GM10266 (cell line): ENCODE results near the gene CAMK1D.

Source experiments
- DNase-seq: peaks from one replicate; pipeline ENCODE4 v3.0.0; 2012; ENCODE audit errors: extremely low spot score
- TF ChIP-seq, protein P1 (sequence below): IDR thresholded peaks from 2 replicates; pipeline ENCODE4 v1.5.1; 2012; ENCODE audit warnings: mild to moderate bottlenecking, low read depth; ENCODE audit not compliant: control insufficient read depth, insufficient read depth; ENCODE audit errors: missing control alignments

Gene CAMK1D

DNA sequence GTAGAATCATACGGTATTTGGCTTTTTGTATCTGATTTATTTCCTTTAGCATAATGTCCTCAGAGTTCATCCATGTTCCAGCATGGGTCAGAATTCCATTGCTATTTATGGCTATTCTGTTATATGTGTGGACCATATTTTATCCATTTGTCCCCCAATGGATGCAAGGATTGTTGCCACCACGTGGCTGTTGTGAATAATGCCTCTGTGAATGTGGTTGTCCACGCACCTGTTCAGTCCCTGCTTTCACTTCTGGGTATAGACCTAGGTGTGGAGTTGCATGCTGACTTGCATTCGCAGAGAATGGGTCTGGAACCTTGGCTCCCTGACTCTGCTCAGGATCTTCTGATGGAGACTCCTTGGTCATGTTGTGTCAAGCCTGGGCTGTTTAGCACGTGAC, 199.9 kb downstream of the CAMK1D start:
- TF ChIP-seq, protein P1, sequence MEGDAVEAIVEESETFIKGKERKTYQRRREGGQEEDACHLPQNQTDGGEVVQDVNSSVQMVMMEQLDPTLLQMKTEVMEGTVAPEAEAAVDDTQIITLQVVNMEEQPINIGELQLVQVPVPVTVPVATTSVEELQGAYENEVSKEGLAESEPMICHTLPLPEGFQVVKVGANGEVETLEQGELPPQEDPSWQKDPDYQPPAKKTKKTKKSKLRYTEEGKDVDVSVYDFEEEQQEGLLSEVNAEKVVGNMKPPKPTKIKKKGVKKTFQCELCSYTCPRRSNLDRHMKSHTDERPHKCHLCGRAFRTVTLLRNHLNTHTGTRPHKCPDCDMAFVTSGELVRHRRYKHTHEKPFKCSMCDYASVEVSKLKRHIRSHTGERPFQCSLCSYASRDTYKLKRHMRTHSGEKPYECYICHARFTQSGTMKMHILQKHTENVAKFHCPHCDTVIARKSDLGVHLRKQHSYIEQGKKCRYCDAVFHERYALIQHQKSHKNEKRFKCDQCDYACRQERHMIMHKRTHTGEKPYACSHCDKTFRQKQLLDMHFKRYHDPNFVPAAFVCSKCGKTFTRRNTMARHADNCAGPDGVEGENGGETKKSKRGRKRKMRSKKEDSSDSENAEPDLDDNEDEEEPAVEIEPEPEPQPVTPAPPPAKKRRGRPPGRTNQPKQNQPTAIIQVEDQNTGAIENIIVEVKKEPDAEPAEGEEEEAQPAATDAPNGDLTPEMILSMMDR = no peak
- no peak for DNase-seq

DNA sequence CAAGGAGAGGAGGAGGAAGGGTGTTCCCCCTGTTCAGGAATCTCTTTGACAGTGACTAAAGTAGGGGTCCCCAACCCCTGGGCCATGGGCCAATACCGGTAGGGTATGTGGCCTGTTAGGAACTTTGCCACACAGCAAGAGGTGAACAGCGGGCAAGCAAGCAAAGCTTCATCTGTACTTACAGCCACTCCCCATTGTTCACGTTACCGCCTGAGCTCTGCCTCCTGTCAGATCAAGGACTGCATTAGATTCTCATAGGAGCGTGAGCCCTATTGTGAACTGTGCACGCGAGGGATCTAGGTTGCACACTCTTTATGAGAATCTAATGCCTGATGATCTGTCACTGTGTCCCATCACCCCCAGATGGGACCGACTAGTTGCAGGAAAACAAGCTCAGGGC, 201.6 kb downstream of the CAMK1D start:
- TF ChIP-seq, protein P1 = no peak
- no peak for DNase-seq

DNA sequence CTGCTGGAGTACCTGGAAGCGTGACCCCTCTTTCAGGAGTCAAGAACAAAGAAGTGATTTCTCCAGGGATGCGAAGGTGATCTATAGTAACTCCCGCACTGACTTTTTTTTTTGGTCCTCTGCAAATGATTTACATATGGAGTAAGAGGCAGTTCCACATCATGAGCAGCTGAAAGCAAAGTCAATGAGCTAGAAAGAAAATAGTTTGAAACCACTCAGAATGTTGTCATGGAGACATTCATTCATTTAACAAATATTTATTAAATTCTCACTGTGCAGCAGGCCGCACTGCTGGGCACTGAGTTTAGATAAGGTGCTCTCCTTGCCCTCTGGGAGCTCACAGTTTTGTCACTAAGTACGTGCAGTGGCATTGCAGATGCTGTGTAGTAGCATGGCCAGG, 206.7 kb downstream of the CAMK1D start:
- DNase-seq = no peak
- TF ChIP-seq, protein P1 = no peak

DNA sequence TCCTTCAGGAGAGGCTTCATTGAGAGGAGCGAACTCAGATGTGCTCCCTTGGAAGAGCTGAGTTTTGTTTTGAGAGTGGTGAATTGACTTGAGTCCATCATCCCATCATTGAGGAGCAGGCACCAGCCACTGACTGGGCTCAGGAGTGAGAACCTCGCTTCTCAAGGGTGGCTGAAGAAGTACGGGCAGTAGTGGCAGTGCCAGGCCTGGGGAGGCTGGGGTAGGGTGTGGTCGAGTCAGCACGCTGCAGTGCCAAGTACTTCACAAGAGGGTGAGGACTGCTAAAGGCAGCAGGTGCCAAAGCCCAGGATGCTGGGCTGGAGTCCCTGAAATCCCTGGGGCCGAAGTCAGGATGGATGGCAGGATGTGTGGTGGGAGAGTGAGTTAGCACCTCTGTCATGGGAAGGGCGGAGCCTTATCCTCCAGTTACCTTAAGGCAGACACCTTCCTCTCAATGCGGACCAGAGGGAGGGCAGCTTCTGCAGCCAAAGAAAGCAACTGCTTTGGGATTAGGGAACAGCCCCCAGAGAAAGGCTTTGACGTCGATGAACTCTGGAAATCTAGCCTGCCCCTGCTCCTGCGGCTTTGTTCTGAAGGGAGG, 210.3 kb downstream of the CAMK1D start:
- no peak for DNase-seq
- TF ChIP-seq, protein P1 = no peak

DNA sequence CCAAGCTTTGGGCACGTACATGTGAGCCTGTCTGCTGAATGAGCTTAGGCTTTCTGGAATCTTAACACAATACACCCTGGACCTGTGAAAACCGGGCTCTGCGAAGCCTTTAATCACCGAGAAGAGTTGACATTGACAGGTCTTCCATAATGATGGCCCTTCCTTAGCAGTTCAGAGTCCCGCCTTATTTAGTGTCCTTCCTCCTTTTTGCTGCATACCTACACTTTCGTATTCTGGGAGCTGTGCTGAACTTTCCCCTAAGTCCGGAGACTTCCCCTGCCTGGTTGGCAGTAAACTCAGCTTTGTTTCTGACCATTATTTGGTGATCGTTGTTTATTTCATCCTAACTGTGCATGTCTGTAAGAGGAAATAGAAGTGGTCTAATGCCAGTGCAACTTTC, 212.0 kb downstream of the CAMK1D start:
- no peak for DNase-seq
- TF ChIP-seq, protein P1 = no peak

DNA sequence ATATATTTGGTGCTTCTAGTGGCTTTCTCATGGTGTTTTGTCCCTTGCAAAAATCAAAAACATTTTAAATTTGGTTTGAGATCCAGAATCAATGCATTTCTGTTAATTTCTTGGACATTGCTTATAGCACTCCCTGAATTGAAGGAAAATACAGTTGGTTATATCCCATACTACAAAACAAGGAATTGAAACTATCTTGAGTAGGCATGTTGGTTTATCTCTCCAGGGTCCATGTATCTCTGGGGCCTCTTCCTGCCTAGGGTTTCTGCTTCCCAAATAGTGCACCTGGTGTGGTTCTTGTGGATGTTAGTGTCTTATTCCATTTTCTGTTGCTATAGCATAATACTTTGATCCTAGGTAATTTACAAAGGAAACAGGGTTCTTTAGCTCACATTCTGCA, 212.4 kb downstream of the CAMK1D start:
- DNase-seq = no peak
- TF ChIP-seq, protein P1 = no peak

DNA sequence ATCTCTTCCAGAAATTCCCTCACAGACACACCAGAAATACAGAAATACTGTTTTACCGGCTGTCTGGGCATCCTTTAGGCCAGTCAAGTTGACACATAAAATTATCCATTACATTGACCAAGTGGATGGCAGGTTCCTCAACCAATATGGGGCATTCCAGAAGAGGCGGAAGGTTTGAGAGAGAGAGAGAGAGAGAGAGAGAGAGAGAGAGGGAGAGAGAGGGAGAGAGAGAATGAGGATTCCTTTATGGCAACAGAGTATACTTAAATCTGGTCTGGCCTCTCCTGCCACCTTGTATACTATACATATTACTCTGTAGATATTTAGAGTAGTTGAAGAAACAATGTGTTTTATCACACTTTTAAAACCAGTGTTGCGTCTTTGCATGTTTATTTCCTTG, 214.1 kb downstream of the CAMK1D start:
- TF ChIP-seq, protein P1 = no peak
- DNase-seq = no peak
